Subcutaneous adipose tissue (tissue), 4 donors: ENCODE data around the gene GALNT8. TPM values are rescaled to one million over a fixed set of nuclear protein-coding genes. Genes with fewer than 3 reads are reported as not detected.

Experiments
- CTCF ChIP-seq: fragments of 450-650 bp; IDR thresholded peaks from one replicate; pipeline ENCODE4 v1.5.1; 2016; ENCODE audit warnings: low read depth, mild to moderate bottlenecking, control low read depth, antibody characterized with exemption, moderate library complexity
- total RNA-seq, 4 donors: library from RNA; depleted of rRNA; stranded (reverse); fragments of >200 nt; gene quantifications; one replicate each; pipeline ENCODE4 v1.1.0, GENCODE V29; 2016

Gene GALNT8
- 1 to 10 TPM in 3 of 4 donors, under 1 TPM in 1; 0.33 to 3.3 (median 1.3) TPM for total RNA-seq

- no peak for TF ChIP-seq CTCF
These were observed at the start of gene GALNT8 for GRCh38 chr12:4719821-4720636. Gene GALNT8, plus strand, starts transcription at chr12:4720400. Its CDS starts 278 bp downstream, at chr12:4720678.

- no peak for TF ChIP-seq CTCF
These were observed 40.5 kb upstream of the GALNT8 start for GRCh38 chr12:4679711-4680110.

GRCh38 chr12:4681732-4682131 is 38.5 kb upstream of the GALNT8 start:
- TF ChIP-seq CTCF, result no peak

- TF ChIP-seq CTCF, result no peak
These were observed 34.9 kb upstream of the GALNT8 start for GRCh38 chr12:4685317-4685716.

- TF ChIP-seq CTCF, result no peak
These were observed 29.4 kb upstream of the GALNT8 start for GRCh38 chr12:4690760-4691159.

- TF ChIP-seq CTCF, result no peak
These were observed 19.6 kb upstream of the GALNT8 start for GRCh38 chr12:4700621-4701026.

GRCh38 chr12:4701395-4702190 is 18.6 kb upstream of the GALNT8 start:
- TF ChIP-seq CTCF, result no peak
